Astrocyte of the spinal cord (primary cell): Measurements from ENCODE around the gene PAPSS2.
A peak's percentile ranks its signal among the peaks of the same experiment; 100 is the strongest.

ENCODE experiments used
- DNase-seq: peaks from one replicate; pipeline ENCODE4 v3.0.0; 2011; ENCODE audit warnings: low read depth, low spot score
- H3K4me3 ChIP-seq: 2 replicates; pipeline ENCODE4 v1.5.1; 2011; ENCODE audit warnings: low read depth, mild to moderate bottlenecking, low read length, moderate library complexity
- CTCF ChIP-seq: IDR thresholded peaks from 2 replicates; pipeline ENCODE4 v1.5.1; 2012; ENCODE audit warnings: low read depth, mild to moderate bottlenecking, low read length, inconsistent platforms
- in situ Hi-C: cut with HindIII; loops from 2 replicates; pipeline ENCODE4 v1.10.0; 2017; ENCODE audit warnings: low sequenced_read_pairs

Gene PAPSS2

GRCh38 chr10:87760195-87760905 lies 100.7 kb downstream of the PAPSS2 start:
- in situ Hi-C loops = no loop called here
- no peak overlapping the region for H3K4me3 ChIP-seq
- no peak for TF ChIP-seq CTCF
- DNase-seq = no peak

- DNase-seq = no peak
- no peak overlapping the region for H3K4me3 ChIP-seq
- in situ Hi-C loops = no loop called here
- TF ChIP-seq CTCF = no peak
These were observed 101.5 kb downstream of the PAPSS2 start for GRCh38 chr10:87761153-87761552.

GRCh38 chr10:87761892-87762291 lies 102.2 kb downstream of the PAPSS2 start:
- no peak for TF ChIP-seq CTCF
- in situ Hi-C loops = no loop called here
- DNase-seq = peak; percentile 69
- no peak overlapping the region for H3K4me3 ChIP-seq

- H3K4me3 ChIP-seq = no peak overlapping the region
- in situ Hi-C loops = no loop called here
- no peak for TF ChIP-seq CTCF
- no peak for DNase-seq
These were observed 103.6 kb downstream of the PAPSS2 start for GRCh38 chr10:87763086-87763861.

GRCh38 chr10:87764072-87764934 lies 104.6 kb downstream of the PAPSS2 start:
- no peak for DNase-seq
- in situ Hi-C loops = no loop called here
- TF ChIP-seq CTCF = no peak
- no peak overlapping the region for H3K4me3 ChIP-seq

- TF ChIP-seq CTCF = no peak
- in situ Hi-C loops = no loop called here
- H3K4me3 ChIP-seq = no peak overlapping the region
- no peak for DNase-seq
These were observed 106.1 kb downstream of the PAPSS2 start for GRCh38 chr10:87765666-87766376.
